K562 (cell line): ENCODE data around the gene NR1D2. TPM values are rescaled to one million over a fixed set of nuclear protein-coding genes. Genes with fewer than 3 reads are reported as not detected.

Experiments used
- NEUROD1 ChIP-seq: fragments of 150-350 bp; IDR thresholded peaks from 2 replicates; pipeline ENCODE4 v1.6.1; 2014; ENCODE audit warnings: borderline replicate concordance, low read length, low read depth; ENCODE audit not compliant: partially characterized antibody
- ZNF212 ChIP-seq: fragments of 450-650 bp; formaldehyde crosslinking; IDR thresholded peaks from 2 replicates; pipeline ENCODE4 v1.4.0; 2020; ENCODE audit warnings: mild to moderate bottlenecking
- ZNF583 ChIP-seq: fragments of 250-450 bp; sonication (Bioruptor Pico); IDR thresholded peaks from 2 replicates; pipeline ENCODE4 v1.4.0; 2020
- ZNF644 ChIP-seq: fragments of 200-800 bp; sonication (Bioruptor generic); IDR thresholded peaks from 2 replicates; pipeline ENCODE4 v1.6.1; 2016; ENCODE audit warnings: low read depth, missing genetic modification characterization, missing compliant biosample characterization
- ZNF75A ChIP-seq: fragments of 450-650 bp; formaldehyde crosslinking; IDR thresholded peaks from 2 replicates; pipeline ENCODE4 v1.4.0; 2020; ENCODE audit warnings: mild to moderate bottlenecking
- polyA plus RNA-seq, 8 experiments: library from polyadenylated mRNA; depleted of rRNA in 4 of 8; stranded (reverse) in 5 of 8; unstranded in 3 of 8; fragments of >200 nt; fragmentation: Nextera tagmentation in 2 of 8; fragmentation: Illumina TruSeq in 1 of 8; extraction: Ambion mirVana in 2 of 8; extraction: Trizol in 1 of 8; gene quantifications; 2 replicates each; pipeline versions ENCODE4 v1.2.1 to v1.2.3, GENCODE V29; 2011 to 2014; ENCODE audit warnings: inconsistent platforms in 1 of 8, missing spikeins in 1 of 8
- total RNA-seq, 7 experiments: library from RNA; depleted of rRNA in 6 of 7; stranded (reverse); fragments of >200 nt in 6 of 7; fragmentation: Illumina TruSeq in 2 of 7; extraction: Trizol in 2 of 7; gene quantifications; 2 replicates each; pipeline versions ENCODE4 v1.2.1 to v1.2.3, GENCODE V29; 2011 to 2021; ENCODE audit warnings: low replicate concordance in 1 of 7
- TF ChIP-seq, protein P1 (sequence below), 2 experiments: fragments of 450-650 bp; formaldehyde crosslinking in 1 of 2; IDR thresholded peaks; 2 replicates each; pipeline versions ENCODE4 v1.4.0 to v1.6.1; 2014 to 2020; ENCODE audit warnings: mild to moderate bottlenecking in 2 of 2, borderline replicate concordance in 1 of 2, low read depth in 1 of 2

The NR1D2 gene
- total and polyA plus RNA-seq, 9 of the 15 experiments (the other 6 are each of a cell fraction or from before 2014, with no cell fraction given), result 1.2 to 5.5 (median 2.9) TPM

DNA sequence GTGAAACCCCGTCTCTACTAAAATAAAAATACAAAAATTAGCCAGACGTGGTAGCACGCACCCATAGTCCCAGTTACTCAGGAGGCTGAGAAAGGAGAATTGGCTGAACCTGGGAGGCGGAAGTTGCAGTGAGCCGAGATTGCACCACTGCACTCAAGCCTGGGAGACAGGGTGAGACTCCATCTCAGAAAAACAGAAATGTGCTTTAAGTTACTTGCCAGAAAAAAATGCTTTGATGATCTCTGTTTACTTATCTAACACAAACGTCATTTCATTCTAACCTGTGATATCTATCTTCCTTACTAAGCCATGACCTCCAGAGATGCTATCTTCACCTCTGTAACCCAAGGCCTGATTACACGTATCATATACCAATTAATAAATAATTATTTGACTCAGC is 35.7 kb upstream of the NR1D2 start (continued):
- TF ChIP-seq, protein P1, sequence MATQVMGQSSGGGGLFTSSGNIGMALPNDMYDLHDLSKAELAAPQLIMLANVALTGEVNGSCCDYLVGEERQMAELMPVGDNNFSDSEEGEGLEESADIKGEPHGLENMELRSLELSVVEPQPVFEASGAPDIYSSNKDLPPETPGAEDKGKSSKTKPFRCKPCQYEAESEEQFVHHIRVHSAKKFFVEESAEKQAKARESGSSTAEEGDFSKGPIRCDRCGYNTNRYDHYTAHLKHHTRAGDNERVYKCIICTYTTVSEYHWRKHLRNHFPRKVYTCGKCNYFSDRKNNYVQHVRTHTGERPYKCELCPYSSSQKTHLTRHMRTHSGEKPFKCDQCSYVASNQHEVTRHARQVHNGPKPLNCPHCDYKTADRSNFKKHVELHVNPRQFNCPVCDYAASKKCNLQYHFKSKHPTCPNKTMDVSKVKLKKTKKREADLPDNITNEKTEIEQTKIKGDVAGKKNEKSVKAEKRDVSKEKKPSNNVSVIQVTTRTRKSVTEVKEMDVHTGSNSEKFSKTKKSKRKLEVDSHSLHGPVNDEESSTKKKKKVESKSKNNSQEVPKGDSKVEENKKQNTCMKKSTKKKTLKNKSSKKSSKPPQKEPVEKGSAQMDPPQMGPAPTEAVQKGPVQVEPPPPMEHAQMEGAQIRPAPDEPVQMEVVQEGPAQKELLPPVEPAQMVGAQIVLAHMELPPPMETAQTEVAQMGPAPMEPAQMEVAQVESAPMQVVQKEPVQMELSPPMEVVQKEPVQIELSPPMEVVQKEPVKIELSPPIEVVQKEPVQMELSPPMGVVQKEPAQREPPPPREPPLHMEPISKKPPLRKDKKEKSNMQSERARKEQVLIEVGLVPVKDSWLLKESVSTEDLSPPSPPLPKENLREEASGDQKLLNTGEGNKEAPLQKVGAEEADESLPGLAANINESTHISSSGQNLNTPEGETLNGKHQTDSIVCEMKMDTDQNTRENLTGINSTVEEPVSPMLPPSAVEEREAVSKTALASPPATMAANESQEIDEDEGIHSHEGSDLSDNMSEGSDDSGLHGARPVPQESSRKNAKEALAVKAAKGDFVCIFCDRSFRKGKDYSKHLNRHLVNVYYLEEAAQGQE (IDR thresholded peaks at IDR 0.05; ENCODE audit: borderline replicate concordance), result no peak
- TF ChIP-seq, protein P1 (CRISPR knock-in tag; IDR thresholded peaks at IDR 0.05; ENCODE audit: low read depth), result no peak
- TF ChIP-seq ZNF583 (CRISPR knock-in tag), result no peak
- no peak for TF ChIP-seq ZNF75A (CRISPR knock-in tag)
- no peak for TF ChIP-seq NEUROD1
- no peak for TF ChIP-seq ZNF212 (CRISPR knock-in tag)
- no peak for TF ChIP-seq ZNF644 (tag)
